IPS DF 19.7 (cell line): ENCODE results near the gene NUMB.
"Not testable (repeated sequence)": the region's sequence is repeated elsewhere in the genome, so short reads cannot be mapped to it uniquely, and the experiment has no call there.

Experiments
- DNase-seq: peaks from one replicate; pipeline ENCODE4 v3.0.0-alpha.2; 2013; ENCODE audit warnings: low read depth, low spot score

Gene NUMB

DNA sequence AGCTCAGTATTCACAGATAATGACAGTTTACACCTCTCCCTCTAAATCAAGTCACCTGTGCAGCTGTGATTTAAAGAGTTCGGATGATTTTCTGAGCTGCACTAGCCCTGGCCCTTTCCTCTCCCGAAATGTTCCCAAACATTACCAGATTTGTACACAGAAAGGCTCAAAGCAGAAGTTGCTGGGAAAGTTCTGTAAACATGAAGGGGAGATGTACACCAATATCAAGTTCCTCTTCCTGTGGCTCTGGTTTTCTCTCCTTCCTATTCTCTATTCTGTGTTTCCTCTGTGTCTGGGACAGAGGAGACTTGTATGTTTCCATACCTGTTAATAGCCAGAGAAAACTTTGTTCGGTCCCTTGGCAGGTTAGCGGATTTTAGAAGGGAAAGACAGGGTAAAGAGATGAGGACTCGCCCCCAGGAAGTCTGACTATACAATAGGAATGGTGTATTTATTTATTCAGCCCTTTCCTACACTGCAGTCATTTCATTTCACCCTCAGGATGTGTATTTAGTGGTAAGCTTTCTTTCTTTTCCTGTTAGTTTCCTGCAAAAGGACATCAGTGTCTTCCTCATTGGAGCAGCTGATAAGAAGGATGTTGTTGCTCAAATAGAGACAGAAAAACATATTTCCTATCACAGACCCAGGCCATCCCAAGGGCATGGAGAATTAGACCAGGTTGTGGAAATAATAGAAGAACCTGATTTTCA is 7.6 kb upstream of the NUMB start:
- no peak for DNase-seq

DNA sequence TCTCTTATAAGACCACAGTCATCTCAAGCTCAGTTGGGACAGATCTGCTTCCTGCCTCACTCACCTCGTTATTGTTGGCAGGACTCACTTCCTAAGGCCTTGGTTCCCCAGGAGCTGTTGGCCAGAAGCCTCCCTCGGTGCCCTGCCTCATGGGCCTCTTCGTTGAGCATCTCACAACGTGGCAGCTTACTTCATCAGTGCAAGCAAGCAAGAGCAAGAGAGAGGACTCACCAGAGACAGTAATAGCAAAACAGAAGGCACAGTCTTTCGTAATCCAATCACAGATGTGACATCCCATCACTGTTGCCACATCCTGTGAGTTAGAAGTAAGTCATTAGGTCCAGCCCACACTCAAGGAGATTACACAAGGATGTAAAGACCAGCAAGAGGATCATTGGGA is 5.1 kb upstream of the NUMB start:
- no peak for DNase-seq

DNA sequence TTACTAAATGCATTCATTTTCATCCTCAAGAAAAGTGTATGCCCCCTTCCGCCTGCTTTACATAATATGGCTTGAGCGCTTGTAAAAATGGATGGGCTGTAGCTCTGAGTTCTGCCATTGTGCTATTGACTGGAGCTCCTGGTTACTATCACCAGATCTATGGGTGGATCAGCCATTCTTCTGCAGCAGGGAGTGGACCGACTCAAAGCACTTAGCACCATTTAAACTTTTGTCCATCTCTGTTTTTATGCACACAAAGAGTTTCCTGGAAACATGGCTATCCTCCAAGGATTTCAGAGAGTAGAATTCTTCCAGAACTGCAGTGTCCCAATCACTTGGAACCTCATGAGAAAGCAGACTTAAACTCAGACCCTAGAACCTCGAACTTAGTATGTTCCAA is 4.5 kb upstream of the NUMB start:
- DNase-seq, result no peak

DNA sequence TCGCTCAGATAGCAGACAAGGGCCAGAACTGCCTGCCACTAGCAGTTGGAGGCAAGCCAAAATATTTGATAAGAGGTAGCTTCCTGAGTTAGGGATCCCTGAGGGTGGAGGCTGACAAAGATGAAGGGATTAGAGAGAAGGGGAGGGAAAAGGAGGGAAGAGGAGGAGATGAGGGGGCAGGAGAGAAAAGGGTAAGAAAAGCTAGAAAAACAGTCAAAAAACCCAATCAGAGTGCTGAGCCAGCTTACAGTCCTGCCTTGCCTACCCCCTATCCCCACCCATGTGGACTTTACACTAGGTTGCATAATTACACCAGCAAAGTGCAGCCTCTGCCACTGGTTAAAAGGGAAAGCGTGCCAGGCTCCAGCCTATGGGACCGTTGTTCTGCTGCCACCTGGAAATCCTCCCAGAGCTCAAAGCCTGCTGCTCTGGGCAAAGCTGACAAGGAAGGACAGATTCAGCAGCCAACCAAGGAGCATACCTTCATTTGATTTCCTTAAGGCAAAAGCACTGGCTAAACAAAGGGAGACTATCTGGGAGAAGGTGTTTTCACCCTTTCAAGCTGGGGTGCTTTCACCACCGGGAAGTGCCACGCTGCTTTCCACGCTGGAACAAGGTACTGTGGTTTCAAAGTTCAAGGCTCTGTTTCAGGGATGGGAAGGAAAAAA is 3.8 kb upstream of the NUMB start:
- DNase-seq, result no peak

DNA sequence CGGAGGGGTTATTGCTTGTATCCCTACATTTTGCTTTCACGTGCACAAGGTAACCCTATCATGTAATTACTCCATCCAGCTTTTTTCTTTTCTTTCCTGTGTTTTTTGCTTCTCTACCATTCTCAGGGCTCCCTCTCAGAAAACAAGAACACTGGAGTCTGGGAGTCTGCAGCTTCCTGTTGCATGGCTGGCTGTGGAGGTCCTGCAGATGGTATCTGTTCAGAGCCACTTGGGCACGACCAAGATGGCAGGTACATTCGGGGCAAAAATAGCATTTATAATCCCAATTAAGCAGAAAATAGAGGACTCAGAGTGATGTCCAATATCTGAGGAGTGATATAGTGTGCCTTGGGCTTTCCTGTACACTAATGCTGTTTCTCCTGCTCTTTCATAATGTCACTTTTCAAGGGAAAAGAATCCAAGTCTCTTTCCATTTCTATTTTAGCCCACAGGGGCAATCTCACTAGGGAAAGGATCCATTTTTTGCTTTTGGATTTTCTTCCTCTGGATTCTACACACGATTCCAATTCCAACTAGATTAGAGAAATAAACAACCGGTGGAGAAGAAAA is 3.2 kb upstream of the NUMB start:
- DNase-seq, result no peak

DNA sequence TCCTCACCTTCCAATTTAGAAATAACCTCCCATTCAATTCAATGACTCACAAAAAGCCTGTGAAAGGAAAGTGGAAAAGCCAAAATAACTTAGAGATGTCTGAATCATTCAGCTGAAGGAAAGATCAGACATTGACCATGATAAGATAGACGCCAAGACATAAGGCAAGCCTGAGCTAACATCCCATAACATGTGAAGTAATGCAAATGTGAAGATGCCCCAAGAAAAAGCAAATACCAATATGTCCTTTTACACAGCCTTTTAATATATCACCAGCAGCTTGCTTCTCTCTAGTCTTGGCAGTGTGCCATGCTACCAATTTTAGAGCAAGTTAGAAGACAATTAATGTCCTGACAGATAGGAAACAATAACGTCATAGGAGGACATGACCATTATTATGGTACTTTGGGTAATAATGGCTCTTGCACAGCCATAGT is 2.4 kb upstream of the NUMB start:
- no peak for DNase-seq

DNA sequence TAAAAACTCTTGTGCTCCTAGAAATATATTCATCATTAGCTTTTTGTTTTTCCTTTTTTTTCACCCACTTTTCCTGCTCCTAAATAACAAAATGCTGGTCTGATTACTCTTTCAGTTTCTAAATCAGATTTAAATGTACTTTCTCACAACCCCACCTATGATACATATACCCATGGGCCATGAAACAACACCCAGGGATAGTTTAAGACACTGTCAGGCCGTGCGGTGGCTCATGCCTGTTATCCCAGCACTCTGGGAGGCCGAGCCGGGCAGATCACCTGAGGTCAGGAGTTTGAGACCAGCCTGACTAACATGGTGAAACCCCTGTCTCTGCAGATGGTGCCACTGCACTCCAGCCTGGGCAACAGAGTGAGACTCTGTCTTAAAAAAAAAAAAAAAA is 1.6 kb upstream of the NUMB start:
- no peak for DNase-seq

DNA sequence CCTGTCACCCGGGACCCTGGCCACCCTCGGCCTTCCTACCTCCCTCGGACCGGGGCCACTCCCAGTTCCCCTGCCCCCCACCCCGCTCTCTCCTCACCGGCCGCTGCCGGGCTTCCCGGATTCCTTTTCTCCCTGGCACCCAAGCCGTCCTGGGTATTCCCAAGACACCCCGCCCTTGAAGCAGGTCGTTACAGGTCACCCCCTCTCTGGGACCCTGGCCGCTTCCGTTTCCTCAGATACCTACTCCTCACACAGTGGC is 493 bp downstream of the NUMB start:
- no peak for DNase-seq

DNA sequence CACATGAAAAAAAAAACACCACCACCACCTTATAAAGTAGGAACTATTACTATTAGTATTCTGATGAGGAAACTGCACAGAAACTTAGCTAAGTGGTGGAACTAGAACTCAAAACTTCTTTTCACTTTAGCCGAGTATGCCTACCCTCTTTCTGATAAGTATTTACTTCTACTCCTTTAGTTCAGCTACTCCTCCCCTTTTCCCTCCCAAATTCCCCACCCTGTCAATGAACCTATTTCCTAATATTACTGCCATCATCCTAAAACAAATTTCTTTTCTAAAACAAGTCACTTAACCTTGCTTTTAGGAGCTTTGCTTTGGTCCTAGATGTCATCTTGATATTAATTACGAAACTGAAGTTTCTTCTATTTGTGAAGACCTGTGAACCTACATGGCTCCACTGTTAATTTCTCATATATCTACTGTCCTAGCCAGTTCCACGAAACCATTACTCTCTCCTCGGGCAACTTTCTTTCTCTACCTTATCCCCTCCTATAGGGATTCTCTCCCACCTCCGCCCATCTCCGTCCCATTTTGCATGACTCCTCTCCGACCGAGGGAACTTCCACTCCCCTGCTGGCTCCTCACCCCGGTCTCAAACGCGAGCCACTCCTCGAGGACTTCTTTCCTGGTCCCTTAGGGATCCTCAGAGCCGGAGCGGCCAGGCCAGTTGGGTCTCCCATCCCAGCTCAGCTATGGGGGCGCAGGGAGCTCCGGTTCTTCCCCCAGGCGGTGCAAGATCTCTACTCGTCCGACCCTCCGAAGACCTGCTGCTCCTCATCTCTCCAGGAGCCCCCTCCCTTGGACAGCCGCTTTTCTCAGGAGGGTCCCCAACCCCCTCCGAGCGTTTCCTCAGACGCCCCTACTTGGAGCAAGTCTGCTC is 1.1 kb downstream of the NUMB start:
- no peak for DNase-seq

DNA sequence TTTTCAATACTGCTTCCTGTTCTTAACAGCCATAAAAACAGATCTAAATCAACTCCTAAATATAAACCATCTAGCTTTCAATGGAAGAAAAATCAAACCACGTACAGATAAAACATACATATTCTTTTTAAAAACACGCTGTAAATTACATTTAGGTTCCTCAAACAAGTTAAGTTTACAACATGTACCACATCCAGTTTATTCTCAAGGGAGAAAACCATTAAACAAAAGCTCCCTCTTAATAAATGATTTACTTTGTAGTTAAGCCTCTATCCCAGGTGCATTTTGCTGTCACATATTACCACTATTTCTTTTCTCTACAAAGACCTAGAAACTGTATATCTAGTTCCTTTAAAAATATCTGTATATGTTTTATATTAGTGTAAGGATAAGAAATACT is 3.1 kb downstream of the NUMB start:
- no peak for DNase-seq

DNA sequence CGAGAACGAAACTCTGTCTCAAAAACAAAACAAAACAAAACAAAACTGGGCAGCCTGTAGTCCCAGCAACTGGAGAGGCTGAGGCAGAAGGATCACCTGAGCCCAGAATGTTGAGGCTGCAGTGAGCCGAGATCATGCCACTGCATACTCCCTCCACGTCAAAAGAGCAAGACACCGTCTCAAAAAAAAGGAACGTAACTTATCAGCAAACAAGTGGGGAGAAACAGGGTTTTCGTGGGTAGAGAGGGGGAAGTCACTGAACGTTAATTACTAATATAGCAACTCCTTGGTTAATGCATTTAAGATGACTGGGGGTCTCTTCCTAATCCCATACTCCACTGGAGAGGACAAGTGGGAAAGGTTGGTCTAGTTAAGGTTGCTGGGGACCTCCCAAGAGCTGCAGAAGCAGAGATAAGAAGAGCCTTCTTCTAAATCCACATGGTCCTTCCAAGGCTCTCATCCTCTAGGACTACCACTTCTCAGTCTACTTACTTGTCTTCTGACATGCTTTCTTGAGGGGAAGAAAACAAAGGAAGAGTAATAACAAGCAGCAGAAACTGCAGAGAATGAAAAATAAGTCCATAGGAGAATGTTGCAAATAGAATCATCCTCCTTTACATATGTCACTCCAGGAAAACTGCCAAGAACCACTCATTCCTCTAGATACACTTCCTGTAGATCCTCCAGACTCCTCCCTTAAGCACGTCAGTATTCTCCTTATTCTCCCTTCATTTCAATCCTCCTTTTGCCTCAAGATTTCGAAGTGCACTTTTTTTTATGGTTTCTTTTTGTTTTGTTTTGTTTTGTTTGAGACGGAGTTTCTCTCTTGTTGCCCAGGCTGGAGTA is 5.8 kb downstream of the NUMB start:
- no peak for DNase-seq

DNA sequence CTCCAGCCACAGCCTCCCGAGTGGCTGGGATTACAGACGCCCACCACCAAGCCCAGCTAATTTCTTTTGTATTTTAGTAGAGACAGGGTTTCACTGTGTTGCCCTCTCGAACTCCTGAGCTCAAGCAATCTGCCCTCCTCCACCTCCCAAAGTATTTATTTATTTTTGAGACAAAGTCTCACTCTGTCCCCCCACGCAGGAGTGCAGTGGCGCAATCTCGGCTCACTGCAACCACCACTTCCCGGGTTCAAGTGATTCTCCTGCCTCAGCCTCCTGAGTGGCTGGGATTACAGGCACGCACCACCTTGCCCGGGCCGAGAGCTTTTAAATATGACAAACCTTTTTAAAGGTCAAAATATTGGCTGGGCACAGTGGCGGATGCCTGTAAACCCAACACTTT is 14.6 kb downstream of the NUMB start:
- no peak for DNase-seq

DNA sequence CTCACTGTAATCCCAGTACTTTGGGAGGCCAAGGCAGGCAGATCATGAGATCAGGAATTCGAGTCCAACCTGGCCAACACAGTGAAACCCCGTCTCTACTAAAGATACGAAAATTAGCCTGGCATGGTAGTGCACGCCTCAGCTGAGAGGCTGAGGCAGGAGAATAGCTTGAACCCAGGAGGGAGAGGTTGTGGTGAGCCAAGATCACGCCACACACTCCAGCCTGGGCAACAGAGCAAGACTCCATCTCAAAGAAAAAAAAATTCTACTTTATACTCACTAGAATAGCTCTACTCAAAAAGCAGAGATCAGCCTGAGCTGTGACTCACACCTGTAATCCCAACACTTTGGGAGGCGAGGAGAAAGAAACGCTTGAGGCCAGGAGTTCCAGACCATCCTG is 17.1 kb downstream of the NUMB start:
- no peak for DNase-seq

DNA sequence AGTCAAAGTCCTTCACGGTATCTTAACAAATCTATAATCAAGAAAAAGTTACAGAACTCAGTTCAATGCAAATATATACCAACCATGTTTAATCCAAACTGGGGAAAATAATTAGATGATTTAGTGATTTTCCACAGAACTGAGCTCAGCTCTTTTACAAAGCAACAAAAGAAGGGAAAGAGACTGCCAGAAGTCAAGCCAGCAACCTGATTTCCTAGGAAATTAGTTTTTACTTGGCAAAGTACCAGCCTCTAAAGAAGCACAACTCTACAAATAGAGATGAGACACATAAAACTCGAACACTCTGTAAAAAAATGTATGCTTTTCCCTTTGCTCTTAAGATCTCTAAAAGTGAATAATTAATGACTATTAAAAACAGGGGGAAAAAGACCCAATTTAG is 19.4 kb downstream of the NUMB start:
- no peak for DNase-seq

DNA sequence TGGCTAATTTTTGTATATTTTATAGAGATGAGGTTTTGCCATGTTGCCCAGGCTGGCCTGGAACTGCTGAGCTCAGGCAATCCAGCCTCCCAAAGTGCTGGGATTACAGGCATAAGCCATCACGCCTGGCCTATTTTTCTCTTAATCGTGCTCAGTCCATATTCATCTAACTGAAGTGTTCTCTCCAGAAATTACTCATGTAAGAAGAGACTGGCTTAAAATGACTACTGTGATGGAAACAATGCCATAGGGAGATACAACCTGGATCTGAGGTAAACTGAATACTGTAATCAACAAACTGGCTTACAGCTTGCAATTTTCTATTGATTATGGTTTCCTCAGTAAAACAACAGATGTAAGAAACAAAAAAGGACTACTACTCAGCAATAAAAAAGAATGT is 21.1 kb downstream of the NUMB start:
- DNase-seq, result no peak

DNA sequence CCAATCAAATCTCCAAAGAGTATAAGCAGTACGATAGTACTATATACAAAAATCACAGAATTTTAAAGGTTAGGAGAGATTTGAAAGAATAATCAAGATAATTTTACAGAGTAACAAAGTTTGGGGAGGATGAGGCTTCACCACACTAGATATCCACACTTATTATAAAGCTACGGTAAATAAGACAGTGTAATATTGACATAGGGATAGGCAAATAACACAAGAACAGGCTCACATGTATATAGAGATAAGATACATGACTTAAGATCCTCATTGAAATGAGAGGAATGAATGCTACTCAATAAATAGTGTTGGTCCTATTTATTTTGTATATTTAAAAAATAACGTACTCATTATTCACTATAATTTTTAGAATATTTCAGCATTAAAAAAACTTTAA is 26.2 kb downstream of the NUMB start:
- no peak for DNase-seq

DNA sequence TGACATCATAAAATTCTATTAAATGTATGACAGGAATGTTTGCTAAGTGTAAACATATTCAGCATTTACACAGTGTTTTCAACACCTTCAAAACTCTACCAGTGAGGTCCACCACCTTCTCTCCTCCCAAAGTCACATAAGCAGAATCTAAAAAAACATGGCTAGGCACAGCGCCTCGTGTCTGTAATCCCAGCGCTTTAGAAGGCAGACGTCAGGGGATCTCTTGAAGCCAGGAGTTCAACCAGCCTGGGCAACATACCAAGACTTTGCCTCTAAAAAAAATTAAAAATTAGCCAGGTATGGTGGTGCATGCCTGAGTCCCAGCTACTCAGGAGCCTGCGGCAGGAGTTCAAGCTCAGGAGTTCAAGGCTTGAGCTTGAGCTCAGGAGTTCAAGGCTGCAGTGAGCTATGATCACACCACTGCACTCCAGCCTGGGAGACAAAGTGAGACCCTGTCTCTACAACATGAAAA is 30.0 kb downstream of the NUMB start:
- DNase-seq, result no peak

DNA sequence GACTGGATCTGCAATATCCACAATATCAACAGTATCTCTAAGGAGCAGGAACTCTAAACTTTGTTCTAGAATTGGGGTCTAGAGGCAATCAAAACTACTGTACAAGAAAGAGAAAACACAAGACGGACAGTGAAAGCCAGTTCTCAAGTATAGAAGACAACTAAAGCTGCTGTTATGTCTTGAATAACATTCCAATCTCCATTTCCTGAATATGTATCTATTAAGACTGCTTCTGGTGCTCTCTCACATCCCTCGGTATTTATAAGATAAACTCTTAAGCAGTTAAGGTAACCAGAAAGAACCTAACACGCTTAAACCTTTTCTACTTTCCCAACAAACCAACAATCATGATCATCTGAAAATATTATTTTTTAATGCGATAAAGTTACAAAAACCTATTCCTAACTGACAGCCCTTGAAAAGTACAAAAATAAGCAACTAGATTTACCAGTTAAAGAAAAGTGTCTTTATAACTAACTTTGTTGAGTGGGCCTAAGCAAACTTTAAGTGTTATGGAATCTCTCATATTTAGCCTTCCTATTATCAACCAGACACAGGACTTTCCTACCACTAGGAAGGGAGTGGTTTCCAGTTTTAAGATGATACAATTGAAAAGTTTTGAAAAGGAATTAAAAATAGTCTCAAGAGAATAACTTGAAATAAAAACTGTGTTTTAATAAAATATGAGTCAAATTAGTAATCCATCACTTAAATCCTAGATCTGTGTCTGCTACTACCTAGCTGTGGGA is 30.7 kb downstream of the NUMB start:
- no peak for DNase-seq

DNA sequence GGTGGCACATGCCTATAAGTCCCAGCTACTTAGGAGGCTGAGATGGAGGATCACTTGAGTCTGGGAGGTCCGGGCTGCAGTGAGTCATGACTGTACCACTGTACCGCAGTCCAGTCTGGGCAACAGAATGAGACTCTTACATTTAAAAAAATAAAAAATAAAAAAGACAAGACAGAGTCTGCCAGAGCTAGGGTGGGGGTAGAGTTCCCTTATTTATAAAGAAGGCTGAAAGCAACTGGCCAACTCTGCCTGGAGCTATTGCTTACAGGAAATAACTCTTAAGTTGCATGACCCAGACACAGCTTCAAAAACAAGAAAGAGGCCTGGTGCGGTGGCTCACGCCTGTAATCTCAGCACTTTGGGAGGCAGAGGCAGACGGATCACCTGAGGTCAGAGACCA is 31.5 kb downstream of the NUMB start:
- no peak for DNase-seq

DNA sequence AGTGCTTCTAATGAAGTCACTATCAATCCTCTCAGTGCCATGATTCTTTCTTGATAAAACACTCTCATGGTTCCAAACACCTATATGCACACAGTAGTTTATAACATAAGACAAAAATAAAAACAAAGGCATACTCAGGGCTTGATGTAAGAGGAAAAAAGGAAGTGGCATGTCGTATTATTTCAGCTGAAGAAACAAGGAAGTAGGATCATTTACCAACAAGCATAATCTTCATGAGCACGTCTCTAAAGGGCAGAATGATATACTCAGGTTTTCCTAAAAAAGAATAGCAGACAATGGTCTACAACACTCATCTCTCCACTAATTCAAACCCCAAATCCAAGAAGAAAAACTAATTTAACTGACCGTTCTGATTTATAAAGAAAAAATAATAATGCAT is 33.9 kb downstream of the NUMB start:
- DNase-seq, result no peak

DNA sequence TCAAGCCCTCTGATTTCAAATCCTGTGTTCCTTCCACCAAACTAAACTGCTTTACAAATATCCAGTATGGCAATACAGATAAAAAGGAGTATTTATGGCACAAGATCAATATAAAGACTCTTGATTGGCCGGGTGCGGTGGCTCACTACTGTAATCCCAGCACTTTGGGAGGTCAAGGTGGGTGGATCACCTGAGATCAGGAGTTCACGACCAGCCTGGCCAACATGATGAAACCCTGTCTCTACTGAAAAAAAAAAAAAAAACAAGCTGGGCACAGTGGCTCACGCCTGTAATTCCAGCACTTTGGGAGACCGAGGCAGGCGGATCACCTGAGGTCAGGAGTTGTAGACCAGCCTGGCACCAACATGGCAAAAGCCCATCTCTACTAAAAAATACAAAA is 35.3 kb downstream of the NUMB start:
- not testable (repeated sequence) for DNase-seq
